ENCODE results near the gene CUEDC1. TPM values are rescaled to one million over a fixed set of nuclear protein-coding genes. Genes with fewer than 3 reads are reported as not detected.

CUEDC1 gene
- total and polyA plus RNA-seq, 2 of the 4 experiments (the other 2 are of a cell fraction): 4.1 to 21.2 TPM

DNA sequence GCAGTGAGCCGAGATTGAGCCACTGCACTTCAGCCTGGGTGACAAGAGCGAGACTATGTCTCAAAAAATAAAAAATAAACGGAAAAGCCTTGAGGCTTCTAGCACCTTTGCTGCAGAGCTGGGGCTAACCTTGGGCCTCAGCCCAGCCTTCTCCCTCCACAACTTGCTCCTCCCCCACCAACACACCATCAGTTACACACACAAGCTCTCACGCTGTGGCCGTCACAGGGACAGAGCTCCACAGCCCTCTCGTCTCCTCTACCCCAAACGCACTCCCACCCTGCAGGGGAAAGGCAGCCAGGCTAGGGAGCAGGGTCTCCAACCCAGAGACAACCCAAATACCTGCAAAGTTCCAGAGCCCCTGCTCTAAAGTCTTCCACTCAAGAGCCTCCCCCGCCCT, 83.3 kb downstream of the CUEDC1 start:
- H3K79me1 ChIP-seq (ENCODE audit: low read depth in 1 of 2, low read length in 2 of 2): peaks cover 17 to 64% of the 10 kb centered on the region in 2 experiments
- intact Hi-C loops (cut with micrococcal nuclease) (no loop called here), dilution Hi-C loops (cut with HindIII; ENCODE audit: low sequenced_read_pairs, unreplicated experiment) (loop anchor here (25.0 kb wide), 1 partner anchor 115 kb away; the partner anchor contains the start of gene VEZF1), in situ Hi-C loops (cut with MboI; ENCODE audit: low sequenced_read_pairs) (loop anchor here (25.0 kb wide), 1 partner anchor 465 kb away; the partner anchor contains the start of gene TSPOAP1)
- no peak overlapping the region for H3K18ac ChIP-seq (ENCODE audit: low read depth, low read length)
- H2BK20ac ChIP-seq (ENCODE audit: low read depth, low read length): no peak overlapping the region
- peaks cover 59% of the 10 kb centered on the region for H3K4me1 ChIP-seq (ENCODE audit: control insufficient read depth, insufficient read depth, low read length)
- WGBS, 2 experiments (ENCODE audit: extremely low coverage in 2 of 2, insufficient read length in 1 of 2): 51% methylated on average over 4 of the region's 8 CpGs; no CpG with 5 or more reads in 1 of the 2 experiments
- 0 out of 3 replicates have a peak overlapping the region, but pooled peaks have one; percentile 52 for H2BK15ac ChIP-seq (ENCODE audit: low read depth, low read length)
- no peak overlapping the region for H3K14ac ChIP-seq (replicated peaks; ENCODE audit: low read depth, low read length)
- H2AK9ac ChIP-seq (replicated peaks; ENCODE audit: low read depth, low read length, poor library complexity): peak overlapping the region; percentile 0
- TF ChIP-seq RFX5 (IDR thresholded peaks at IDR 0.05; ENCODE audit: low read depth, low read length) (no peak), RCOR1 (IDR thresholded peaks at IDR 0.05; ENCODE audit: insufficient replicate concordance, low read length) (no peak), MAZ (IDR thresholded peaks at IDR 0.05; ENCODE audit: borderline replicate concordance, low read depth, low read length) (no peak), SMC3 (IDR thresholded peaks at IDR 0.05; ENCODE audit: low read depth, low read length) (no peak), CEBPB (IDR thresholded peaks at IDR 0.05; ENCODE audit: low read depth, low read length) (no peak), MXI1 (IDR thresholded peaks at IDR 0.05; ENCODE audit: borderline replicate concordance, low read depth, low read length) (no peak)
- TF ChIP-seq, protein P1, sequence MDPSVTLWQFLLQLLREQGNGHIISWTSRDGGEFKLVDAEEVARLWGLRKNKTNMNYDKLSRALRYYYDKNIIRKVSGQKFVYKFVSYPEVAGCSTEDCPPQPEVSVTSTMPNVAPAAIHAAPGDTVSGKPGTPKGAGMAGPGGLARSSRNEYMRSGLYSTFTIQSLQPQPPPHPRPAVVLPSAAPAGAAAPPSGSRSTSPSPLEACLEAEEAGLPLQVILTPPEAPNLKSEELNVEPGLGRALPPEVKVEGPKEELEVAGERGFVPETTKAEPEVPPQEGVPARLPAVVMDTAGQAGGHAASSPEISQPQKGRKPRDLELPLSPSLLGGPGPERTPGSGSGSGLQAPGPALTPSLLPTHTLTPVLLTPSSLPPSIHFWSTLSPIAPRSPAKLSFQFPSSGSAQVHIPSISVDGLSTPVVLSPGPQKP (IDR thresholded peaks at IDR 0.05; ENCODE audit: borderline replicate concordance, low read depth, low read length): no peak
- H3K4me3 ChIP-seq (ENCODE audit: insufficient read depth, low read depth, low read length): no peak overlapping the region
- 0 out of 2 replicates have a peak overlapping the region, but pooled peaks have one; percentile 9 for H4K91ac ChIP-seq (ENCODE audit: insufficient read depth, low read depth, low read length)
- BruUV-seq (replicated peaks): no TSS peak
- H3K4me2 ChIP-seq (ENCODE audit: low read depth, low read length): no peak overlapping the region
- H4K8ac ChIP-seq (ENCODE audit: low read depth in 2 of 2, low read length in 2 of 2): 0 out of 4 replicates have a peak overlapping the region, but pooled peaks of 1 of the 2 experiments have one; percentile 6
- no peaks in the 10 kb centered on the region for H3K9me3 ChIP-seq (ENCODE audit: control insufficient read depth, insufficient read depth, low read length)
- peak overlapping the region; percentile 33; the same call in 1 of the 2 replicates for H2BK120ac ChIP-seq (ENCODE audit: low read depth, low read length)
- H2AK5ac ChIP-seq (ENCODE audit: low read depth, low read length): peak overlapping the region; percentile 69; the same call in 1 of the 2 replicates
- no peak overlapping the region for H2AFZ ChIP-seq (replicated peaks; ENCODE audit: low read length, poor library complexity)
- peaks cover 45% of the 10 kb centered on the region for H3K9me1 ChIP-seq (ENCODE audit: insufficient read depth, low read length)
- peak overlapping the region; percentile 3; the same call in 1 of the 2 replicates for H3K4ac ChIP-seq (ENCODE audit: low read depth, low read length)
- CTCF ChIA-PET: interaction anchor here (0.7 kb wide), 1 partner anchor 869 kb away, joined by 3 read pairs; no protein-coding TSS in a partner anchor
- no peak overlapping the region for H3K23ac ChIP-seq (ENCODE audit: low read depth, low read length)
- POLR2A ChIA-PET (ENCODE audit: unreplicated experiment): interaction anchor here (0.6 kb wide), 1 partner anchor 77 kb away, joined by 5 read pairs; no protein-coding TSS in a partner anchor
- ATAC-seq (ENCODE audit: low read depth) (no peak), DNase-seq (no peak)
- H2BK5ac ChIP-seq (ENCODE audit: low read depth, low read length, poor library complexity, severe bottlenecking): no peak overlapping the region
- H3K27me3 ChIP-seq (ENCODE audit: control insufficient read depth, insufficient read depth, low read length): no peaks in the 10 kb centered on the region
- peaks cover 29% of the 10 kb centered on the region for H3K36me3 ChIP-seq (ENCODE audit: control insufficient read depth, insufficient read depth, low read length)
- no peak overlapping the region for H4K5ac ChIP-seq (ENCODE audit: low read depth, low read length)
- H4K20me1 ChIP-seq (ENCODE audit: insufficient read depth, low read length): no peaks in the 10 kb centered on the region
- H3K9ac ChIP-seq (ENCODE audit: low read depth, low read length): no peak overlapping the region
- H3K27ac ChIP-seq (ENCODE audit: insufficient read depth, low read length): no peak overlapping the region
- no peak overlapping the region for H3K56ac ChIP-seq (ENCODE audit: extremely low read depth, insufficient read depth, low read length)

All from IMR-90 (cell line).